B cell (primary cell): ENCODE data around the gene ZBTB46. TPM values are rescaled to one million over a fixed set of nuclear protein-coding genes. Genes with fewer than 3 reads are reported as not detected.
"Not testable (repeated sequence)": the region's sequence is repeated elsewhere in the genome, so short reads cannot be mapped to it uniquely, and the experiment has no call there.

ENCODE experiments used
- ATAC-seq: fragments of 200-7000 bp; cut with Tn5 transposase; one replicate; pipeline ENCODE4 v1.10.0; 2021; ENCODE audit warnings: low read depth, mild to moderate bottlenecking, moderate number of reproducible peaks, moderate library complexity
- CTCF ChIA-PET: fragments of 350-600 bp; sonication (Branson Sonifier 250); formaldehyde crosslinking; loops from one replicate; lab custom pipeline; 2021; ENCODE audit warnings: antibody characterized with exemption, inconsistent platforms; lab: Charles Lee
- POLR2A ChIA-PET: fragments of 350-600 bp; sonication (Branson Sonifier 250); formaldehyde crosslinking; loops from one replicate; lab custom pipeline; 2021; ENCODE audit warnings: antibody characterized with exemption; lab: Charles Lee
- DNase-seq: peaks from one replicate; pipeline ENCODE4 v3.0.0; 2013
- H2AFZ ChIP-seq: 2 replicates; pipeline ENCODE4 v1.6.1; 2012; ENCODE audit warnings: mild to moderate bottlenecking, low read depth, low read length; ENCODE audit not compliant: insufficient read depth, poor library complexity, severe bottlenecking
- H3K27ac ChIP-seq, 2 donors: 1 replicate in 1 of 2; 2 replicates in 1 of 2; pipeline ENCODE4 v1.5.1; 2012 to 2013; ENCODE audit warnings: low read length in 2 of 2, mild to moderate bottlenecking in 2 of 2, moderate library complexity in 1 of 2
- H3K27me3 ChIP-seq, 4 experiments: fragments of 200-600 bp in 1 of 4; sonication (generic) in 1 of 4; replicated peaks in 1 of 4; 1 replicate in 2 of 4; 2 replicates in 2 of 4; pipeline versions ENCODE4 v1.6.1 to v1.7.0; 2013 to 2016; ENCODE audit warnings: low read length in 3 of 4, mild to moderate bottlenecking in 2 of 4, mixed read lengths in 1 of 4, moderate library complexity in 1 of 4; ENCODE audit not compliant: insufficient read depth in 4 of 4, control insufficient read depth in 3 of 4; ENCODE audit errors: control extremely low read depth in 1 of 4
- H3K36me3 ChIP-seq, 2 experiments: replicated peaks in 1 of 2; 1 replicate in 1 of 2; 2 replicates in 1 of 2; pipeline versions ENCODE4 v1.6.1 to v1.7.1; 2013; ENCODE audit warnings: low read length in 1 of 2; ENCODE audit not compliant: insufficient read depth in 2 of 2, control insufficient read depth in 1 of 2; ENCODE audit errors: control extremely low read depth in 1 of 2, extremely low read depth in 1 of 2
- H3K4me1 ChIP-seq, 2 donors: fragments of 200-600 bp in 1 of 2; sonication (generic) in 1 of 2; 1 replicate in 1 of 2; 2 replicates in 1 of 2; pipeline versions ENCODE4 v1.5.1 to v1.6.1; 2013 to 2017; ENCODE audit warnings: low read length in 2 of 2; ENCODE audit not compliant: control insufficient read depth in 2 of 2, insufficient read depth in 2 of 2
- H3K4me2 ChIP-seq: replicated peaks from 2 replicates; pipeline ENCODE3; 2012; ENCODE audit warnings: mild to moderate bottlenecking, low read depth, low read length; ENCODE audit not compliant: poor library complexity, severe bottlenecking
- H3K4me3 ChIP-seq, 5 experiments: fragments of 200-600 bp in 1 of 5; sonication (generic) in 1 of 5; 1 replicate in 3 of 5; 2 replicates in 2 of 5; pipeline versions ENCODE4 v1.5.1 to v1.7.0; 2011 to 2016; ENCODE audit warnings: low read length in 4 of 5, mild to moderate bottlenecking in 4 of 5, low read depth in 2 of 5, control low read depth in 1 of 5, moderate library complexity in 1 of 5; ENCODE audit not compliant: insufficient read depth in 1 of 5; ENCODE audit errors: control extremely low read depth in 1 of 5, extremely low read depth in 1 of 5
- H3K79me2 ChIP-seq: fragments of 200-600 bp; sonication (generic); one replicate; pipeline ENCODE4 v1.6.0; 2016; ENCODE audit warnings: low read length; ENCODE audit not compliant: control insufficient read depth, insufficient read depth
- H3K9ac ChIP-seq: fragments of 200-600 bp; sonication (generic); 2 replicates; pipeline ENCODE4 v1.6.1; 2017; ENCODE audit warnings: mild to moderate bottlenecking, low read length, moderate library complexity
- H3K9me3 ChIP-seq, 3 donors: one replicate each; pipeline versions ENCODE4 v1.6.1 to v1.7.1; 2013; ENCODE audit warnings: low read length in 2 of 3; ENCODE audit not compliant: control insufficient read depth in 2 of 3, insufficient read depth in 1 of 3; ENCODE audit errors: control extremely low read depth in 1 of 3
- H4K20me1 ChIP-seq: 2 replicates; pipeline ENCODE4 v1.6.0; 2012; ENCODE audit warnings: mild to moderate bottlenecking, low read length; ENCODE audit not compliant: insufficient read depth, control insufficient read depth, poor library complexity, severe bottlenecking
- H3K27ac Mint-ChIP-seq: one replicate; pipeline ENCODE4 v1.8.0; 2021; ENCODE audit warnings: mixed read lengths
- H3K27me3 Mint-ChIP-seq: one replicate; pipeline ENCODE4 v1.8.0; 2021; ENCODE audit warnings: mixed read lengths
- H3K4me1 Mint-ChIP-seq: one replicate; pipeline ENCODE4 v1.8.0; 2021; ENCODE audit warnings: mixed read lengths
- H3K4me3 Mint-ChIP-seq: one replicate; pipeline ENCODE4 v1.8.0; 2021; ENCODE audit warnings: mixed read lengths
- H3K9me3 Mint-ChIP-seq: one replicate; pipeline ENCODE4 v1.8.0; 2022; ENCODE audit warnings: mixed read lengths; ENCODE audit not compliant: insufficient read depth
- CTCF ChIP-seq: fragments of 200-600 bp; IDR thresholded peaks from one replicate; pipeline ENCODE4 v1.8.0; 2022; ENCODE audit warnings: antibody characterized with exemption, mild to moderate bottlenecking
- EZH2 ChIP-seq: IDR thresholded peaks from 2 replicates; pipeline ENCODE4 v1.6.1; 2012; ENCODE audit warnings: borderline replicate concordance, low read depth, mild to moderate bottlenecking, moderate library complexity, low read length; ENCODE audit not compliant: insufficient read depth, poor library complexity, severe bottlenecking
- WGBS: methylation state at CpG from one replicate; pipeline ENCODE4 v1.1.5; 2013; ENCODE audit warnings: missing lambda C conversion rate; ENCODE audit not compliant: insufficient coverage; 5-methylcytosine and 5-hydroxymethylcytosine counted together
- intact Hi-C: fragments of 100-400 bp; cut with micrococcal nuclease; formaldehyde crosslinking; loops from one replicate; pipeline ENCODE4 v1.10.0; 2022
- polyA plus RNA-seq: library from polyadenylated mRNA; depleted of rRNA; stranded (reverse); fragments of >200 nt; gene quantifications from 2 replicates; pipeline ENCODE4 v1.2.3, GENCODE V29; 2012
- total RNA-seq, 2 donors: library from RNA; stranded (reverse); fragments of 120-200 nt in 1 of 2; gene quantifications; 1 replicate in 1 of 2; 2 replicates in 1 of 2; pipeline versions ENCODE4 v1.2.3 to v1.2.4, GENCODE V29; 2013 to 2022

Gene ZBTB46
- total and polyA plus RNA-seq, 2 donors (not counting 1 experiment from before 2014, with no cell fraction given): 0.16 to 0.64 TPM

- peaks cover 39% of the 10 kb centered on the region for H4K20me1 ChIP-seq
- no peak for ATAC-seq
- H3K36me3 ChIP-seq: peaks cover 2 to 55% of the 10 kb centered on the region in 2 experiments
These were observed 45.5 kb upstream of the ZBTB46 start for GRCh38 chr20:63876489-63877036.

GRCh38 chr20:63874241-63874640, 43.2 kb upstream of the ZBTB46 start:
- H3K27ac Mint-ChIP-seq, ATAC-seq, H3K4me3 Mint-ChIP-seq, H3K9me3 Mint-ChIP-seq, H3K27me3 Mint-ChIP-seq, H3K4me2 ChIP-seq, H2AFZ ChIP-seq, H3K4me3 ChIP-seq, DNase-seq, H3K4me1 ChIP-seq, CTCF ChIA-PET, H3K4me1 Mint-ChIP-seq, H3K27me3 ChIP-seq, H3K9ac ChIP-seq, H3K27ac ChIP-seq, H3K9me3 ChIP-seq, intact Hi-C loops, POLR2A ChIA-PET: not testable (repeated sequence)
- Histone ChIP-seq H3K36me3 (peaks cover 3 to 67% of the 10 kb centered on the region in 2 experiments), H4K20me1 (peaks cover 37% of the 10 kb centered on the region), H3K79me2 (peaks cover 58% of the 10 kb centered on the region)
- 96% methylated on average over 5 of the region's 7 CpGs for WGBS

More at GRCh38 chr20:63876489-63877036, 45.5 kb upstream of the ZBTB46 start:
- intact Hi-C loops: no loop called here
- H3K4me2 ChIP-seq: no peak overlapping the region
- H3K4me3 ChIP-seq: no peak overlapping the region
- Mint-ChIP-seq H3K27ac (no peak overlapping the region), H3K4me3 (no peak overlapping the region), H3K9me3 (no peaks in the 10 kb centered on the region), H3K4me1 (no peaks in the 10 kb centered on the region), H3K27me3 (no peaks in the 10 kb centered on the region)
- 74% methylated on average over 18 of the region's 19 CpGs for WGBS
- H3K27me3 ChIP-seq: no peaks in the 10 kb centered on the region
- no peak overlapping the region for H3K27ac ChIP-seq
- no peak overlapping the region for H3K9ac ChIP-seq
- H2AFZ ChIP-seq: no peak overlapping the region
- peaks cover 48% of the 10 kb centered on the region for H3K79me2 ChIP-seq
- H3K4me1 ChIP-seq: no peaks in the 10 kb centered on the region
- TF ChIP-seq CTCF: no peak
- no peak for TF ChIP-seq EZH2
- CTCF ChIA-PET: no interaction called here
- POLR2A ChIA-PET: no interaction called here
- no peaks in the 10 kb centered on the region for H3K9me3 ChIP-seq
- no peak for DNase-seq
